ENCODE data around the gene SHMT2. TPM values are rescaled to one million over a fixed set of nuclear protein-coding genes. Genes with fewer than 3 reads are reported as not detected.
A peak's percentile ranks its signal among the peaks of the same experiment; 100 is the strongest.

Gene SHMT2
- total RNA-seq, 2 experiments from 2014 or later, result 142 to 159 TPM

DNA sequence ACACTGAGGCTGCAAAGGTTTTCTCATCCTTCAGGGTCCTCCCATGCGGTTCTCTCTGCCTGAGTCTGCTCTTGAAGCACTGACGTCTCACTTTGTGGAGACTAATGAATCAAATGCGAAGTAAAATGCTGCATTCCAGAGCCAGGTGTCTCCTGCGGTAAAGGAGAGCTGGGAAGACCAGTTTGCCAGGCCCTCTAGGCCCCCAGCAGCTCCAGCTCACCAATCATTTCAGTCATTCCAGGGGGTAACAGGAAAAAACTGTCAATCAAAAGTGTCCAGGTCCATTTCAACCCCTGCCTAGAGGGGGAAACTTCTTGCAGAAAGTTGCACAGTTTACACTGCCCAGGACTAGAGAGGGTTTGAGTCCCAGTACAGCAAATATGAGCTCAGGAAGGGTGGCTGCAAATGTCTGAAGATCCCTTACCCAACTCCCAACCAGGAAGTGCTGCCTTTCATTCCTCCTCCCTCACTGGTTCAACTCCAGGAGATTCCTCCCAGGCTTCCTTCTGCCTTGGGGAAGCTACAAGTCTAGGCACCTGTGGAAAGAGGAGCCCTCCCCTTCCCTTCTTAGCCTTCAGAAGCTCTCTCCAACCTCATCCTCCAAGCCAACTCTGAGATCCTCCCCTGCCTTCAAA is 15.6 kb upstream of the SHMT2 start:
- peaks cover 2% of the 10 kb centered on the region for H3K36me3 Mint-ChIP-seq
- H3K4me3 Mint-ChIP-seq, result peak overlapping the region; percentile 12
- H3K27me3 Mint-ChIP-seq, result peaks cover 49% of the 10 kb centered on the region
- DNase-seq (no peak), ATAC-seq (ENCODE audit: low read depth) (no peak)
- no peak overlapping the region for H3K27ac Mint-ChIP-seq
- peaks cover 30% of the 10 kb centered on the region for H3K4me1 Mint-ChIP-seq
- H3K9me3 Mint-ChIP-seq, result no peaks in the 10 kb centered on the region
- POLR2A ChIA-PET, result interaction anchor here (0.7 to 4.1 kb wide), 3 partner anchors 8 to 248 kb away, joined by 3 to 57 read pairs (median 4); a partner anchor contains a TSS

DNA sequence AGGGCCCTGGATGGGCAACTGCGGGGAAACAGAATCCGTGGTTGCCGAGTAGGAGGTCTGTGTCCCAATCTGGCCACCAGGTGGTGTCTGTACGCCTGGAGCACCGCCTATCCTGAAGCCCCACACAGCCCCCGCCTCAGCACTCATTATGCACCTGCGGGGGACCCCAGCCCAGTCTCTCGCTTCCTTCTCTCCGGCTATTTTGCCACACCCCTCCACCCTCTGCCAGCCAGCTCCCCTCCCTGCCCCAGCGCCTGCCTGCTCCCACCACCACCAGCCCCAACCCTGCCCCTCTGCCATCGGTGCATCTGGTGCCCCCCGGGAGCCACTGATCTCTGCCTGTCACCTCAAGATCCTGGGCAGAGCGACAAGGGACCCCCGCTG is 15.1 kb upstream of the SHMT2 start:
- peaks cover 2% of the 10 kb centered on the region for H3K36me3 Mint-ChIP-seq
- POLR2A ChIA-PET, result interaction anchor here (4.1 kb wide), 1 partner anchor 26 kb away, joined by 57 read pairs; a partner anchor contains a TSS
- peak overlapping the region; percentile 12 for H3K4me3 Mint-ChIP-seq
- peaks cover 30% of the 10 kb centered on the region for H3K4me1 Mint-ChIP-seq
- no peaks in the 10 kb centered on the region for H3K9me3 Mint-ChIP-seq
- H3K27me3 Mint-ChIP-seq, result peaks cover 54% of the 10 kb centered on the region
- ATAC-seq (ENCODE audit: low read depth), result peak; percentile 35
- peak; percentile 74 for DNase-seq
- H3K27ac Mint-ChIP-seq, result no peak overlapping the region

DNA sequence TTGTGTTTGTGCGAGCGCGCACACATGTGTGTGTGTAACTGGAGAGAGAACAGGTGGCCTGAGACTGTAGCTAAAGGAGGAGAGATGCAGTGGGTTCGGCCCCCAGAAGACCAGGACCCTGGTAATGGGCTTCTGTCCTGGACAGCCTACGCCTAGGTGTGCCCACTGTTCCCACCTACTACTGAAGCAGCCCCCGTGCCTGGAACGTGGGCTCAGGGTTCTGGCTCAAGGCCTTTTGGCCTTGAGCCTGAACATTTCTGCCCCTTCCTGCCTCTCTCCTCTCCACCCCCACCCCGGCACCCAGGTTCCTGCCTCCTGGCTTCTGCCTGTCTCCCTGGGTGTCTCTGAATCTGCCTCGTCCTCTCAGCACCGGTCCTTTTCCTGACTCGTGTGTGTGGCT is 14.4 kb upstream of the SHMT2 start:
- Mint-ChIP-seq H3K4me1 (peaks cover 32% of the 10 kb centered on the region), H3K9me3 (no peaks in the 10 kb centered on the region), H3K36me3 (peaks cover 2% of the 10 kb centered on the region), H3K4me3 (peak overlapping the region; percentile 72), H3K27ac (no peak overlapping the region), H3K27me3 (peaks cover 60% of the 10 kb centered on the region)
- POLR2A ChIA-PET, result interaction anchor here (1.0 to 4.1 kb wide), 2 partner anchors 14 to 25 kb away, joined by 3 to 57 read pairs; partner anchors contain the start of gene SHMT2
- DNase-seq (no peak), ATAC-seq (ENCODE audit: low read depth) (no peak)

DNA sequence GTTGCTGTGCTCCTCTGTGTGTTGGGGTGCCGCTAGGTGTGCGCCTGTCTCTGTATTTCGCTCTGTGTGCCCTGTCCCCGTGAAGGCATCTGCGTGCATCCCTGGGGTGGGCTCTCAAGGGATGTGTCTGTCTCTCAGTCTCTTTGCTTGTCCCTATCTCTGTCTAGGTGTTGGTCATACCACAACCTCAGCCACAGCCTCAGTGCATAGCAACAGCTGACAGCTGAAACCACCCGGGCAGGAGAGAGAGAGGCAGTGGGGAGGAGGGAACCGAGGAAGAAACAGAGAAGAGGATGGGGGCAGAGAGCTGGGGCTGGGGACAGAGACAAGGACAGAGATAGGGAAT is 13.9 kb upstream of the SHMT2 start:
- Mint-ChIP-seq H3K4me1 (peaks cover 34% of the 10 kb centered on the region), H3K4me3 (peak overlapping the region; percentile 72), H3K27me3 (peaks cover 61% of the 10 kb centered on the region), H3K27ac (peak overlapping the region; percentile 53), H3K9me3 (no peaks in the 10 kb centered on the region), H3K36me3 (peaks cover 2% of the 10 kb centered on the region)
- POLR2A ChIA-PET, result interaction anchor here (0.6 to 4.1 kb wide), 3 partner anchors 13 to 446 kb away, joined by 3 to 57 read pairs (median 3); partner anchors contain the start of gene SHMT2
- peak; percentile 62 for DNase-seq
- ATAC-seq (ENCODE audit: low read depth), result peak; percentile 45

DNA sequence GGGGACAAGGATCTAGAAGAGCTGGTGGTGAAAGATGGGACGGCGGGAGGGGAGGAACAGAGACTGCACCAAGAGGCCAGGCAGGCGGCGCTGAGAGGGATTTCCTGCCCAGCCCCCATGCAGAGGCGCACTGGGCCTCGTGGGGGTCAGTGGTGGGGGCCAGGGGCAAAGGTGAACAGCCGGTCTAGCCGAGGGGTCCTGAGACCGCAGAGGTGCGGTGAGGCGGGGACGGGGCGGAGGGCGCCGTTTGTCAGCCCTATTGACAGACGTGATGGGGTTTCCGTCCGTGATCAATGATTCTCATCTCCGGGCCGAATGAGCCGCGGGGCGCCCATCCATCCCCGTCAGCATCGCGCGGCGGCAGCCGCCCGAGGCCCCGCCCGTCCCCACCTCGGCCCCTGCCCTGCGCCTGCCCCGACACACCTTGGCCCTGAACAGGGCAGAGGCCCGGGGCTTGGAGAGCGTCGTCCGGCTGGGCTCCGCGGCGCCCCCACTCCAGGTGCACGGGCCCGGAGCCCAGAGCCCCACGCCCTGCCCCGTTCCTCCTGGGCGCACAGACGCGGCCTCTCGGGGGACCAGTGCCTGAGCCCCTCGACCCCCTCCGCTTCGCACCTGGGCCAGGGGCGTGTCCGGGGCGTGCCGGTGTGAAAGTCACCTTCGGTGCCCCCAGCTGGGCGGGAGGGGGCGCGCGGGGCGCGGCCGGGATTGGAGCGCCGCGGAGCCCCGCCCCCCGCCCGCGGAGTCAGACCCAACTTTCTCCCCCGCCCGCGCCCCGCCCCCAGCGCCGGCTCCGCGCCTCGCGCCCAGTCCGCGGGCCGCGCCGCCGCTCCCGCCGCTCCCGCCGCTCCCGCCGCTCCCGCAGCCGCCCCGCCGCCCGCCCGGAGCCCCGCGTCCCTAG is 13.2 kb upstream of the SHMT2 start, which contains the start of gene NXPH4:
NXPH4 (plus strand) TSS at position 781 of the 898 bp plus-strand sequence. CDS start 176 bp downstream, outside the sequence.
- H3K36me3 Mint-ChIP-seq, result peaks cover 2% of the 10 kb centered on the region
- peaks cover 67% of the 10 kb centered on the region for H3K27me3 Mint-ChIP-seq
- no peaks in the 10 kb centered on the region for H3K9me3 Mint-ChIP-seq
- H3K4me3 Mint-ChIP-seq, result peak within 1 kb of the TSS; percentile 80
- peak; percentile 25 for ATAC-seq (ENCODE audit: low read depth)
- peaks cover 38% of the 10 kb centered on the region for H3K4me1 Mint-ChIP-seq
- DNase-seq, result peak; percentile 69
- POLR2A ChIA-PET, result interaction anchor here (0.6 to 4.1 kb wide), 5 partner anchors 11 to 447 kb away, joined by 3 to 57 read pairs (median 4); partner anchors contain the start of gene SHMT2
- H3K27ac Mint-ChIP-seq, result peak within 1 kb of the TSS; percentile 53

DNA sequence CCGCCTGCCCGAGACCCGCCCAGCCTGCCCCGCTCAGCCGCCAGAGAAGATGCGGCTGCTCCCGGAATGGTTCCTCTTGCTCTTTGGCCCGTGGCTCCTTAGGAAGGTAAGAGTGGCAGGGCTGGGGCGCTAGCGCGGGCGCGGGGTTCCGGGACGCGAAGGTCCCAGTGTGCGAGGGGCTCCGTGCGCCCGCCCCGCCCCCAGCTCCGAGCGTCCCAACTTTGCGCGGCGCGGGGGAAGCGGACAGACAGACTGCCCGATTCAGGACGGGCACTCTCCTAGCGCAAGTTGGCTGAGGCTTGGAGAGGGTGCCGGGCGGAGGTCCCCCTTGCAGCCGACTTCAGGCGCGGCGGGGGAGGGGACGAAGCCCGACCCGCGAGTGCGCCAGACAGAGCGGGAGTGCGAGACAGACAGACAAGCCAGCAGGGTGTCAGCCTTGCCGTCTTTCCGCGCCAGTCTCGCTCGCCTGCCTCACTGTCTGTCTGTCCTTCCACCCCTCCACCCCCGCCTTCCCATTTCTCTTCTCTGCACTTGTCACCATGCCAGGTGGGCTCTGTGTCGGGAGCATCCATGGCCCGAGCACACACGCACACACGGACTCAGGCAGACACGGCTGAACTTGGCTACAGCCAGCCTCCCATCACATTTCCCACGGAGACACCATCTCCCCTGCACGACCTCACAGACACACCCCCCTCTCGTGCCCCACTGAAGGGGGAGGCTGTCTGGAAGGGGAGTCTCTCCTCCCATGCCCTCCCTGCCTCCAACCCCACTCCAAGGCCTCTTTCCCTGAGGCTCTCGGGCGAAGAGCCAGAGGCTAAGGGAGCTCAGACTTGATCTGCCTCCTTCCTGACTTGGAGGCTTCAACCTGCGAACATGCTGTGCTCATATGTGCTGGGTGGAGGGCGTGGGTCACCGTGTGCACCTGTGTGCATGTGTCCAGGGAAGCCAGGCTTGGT is 12.3 kb upstream of the SHMT2 start:
- POLR2A ChIA-PET, result interaction anchor here (1.1 to 1.6 kb wide), 3 partner anchors 10 to 21 kb away, joined by 4 to 5 read pairs (median 5); partner anchors contain the start of gene SHMT2
- ATAC-seq (ENCODE audit: low read depth) (no peak), DNase-seq (peak; percentile 53)
- Mint-ChIP-seq H3K4me3 (peak overlapping the region; percentile 80), H3K36me3 (peaks cover 2% of the 10 kb centered on the region), H3K27ac (no peak overlapping the region), H3K4me1 (peaks cover 44% of the 10 kb centered on the region), H3K27me3 (peaks cover 76% of the 10 kb centered on the region), H3K9me3 (no peaks in the 10 kb centered on the region)

DNA sequence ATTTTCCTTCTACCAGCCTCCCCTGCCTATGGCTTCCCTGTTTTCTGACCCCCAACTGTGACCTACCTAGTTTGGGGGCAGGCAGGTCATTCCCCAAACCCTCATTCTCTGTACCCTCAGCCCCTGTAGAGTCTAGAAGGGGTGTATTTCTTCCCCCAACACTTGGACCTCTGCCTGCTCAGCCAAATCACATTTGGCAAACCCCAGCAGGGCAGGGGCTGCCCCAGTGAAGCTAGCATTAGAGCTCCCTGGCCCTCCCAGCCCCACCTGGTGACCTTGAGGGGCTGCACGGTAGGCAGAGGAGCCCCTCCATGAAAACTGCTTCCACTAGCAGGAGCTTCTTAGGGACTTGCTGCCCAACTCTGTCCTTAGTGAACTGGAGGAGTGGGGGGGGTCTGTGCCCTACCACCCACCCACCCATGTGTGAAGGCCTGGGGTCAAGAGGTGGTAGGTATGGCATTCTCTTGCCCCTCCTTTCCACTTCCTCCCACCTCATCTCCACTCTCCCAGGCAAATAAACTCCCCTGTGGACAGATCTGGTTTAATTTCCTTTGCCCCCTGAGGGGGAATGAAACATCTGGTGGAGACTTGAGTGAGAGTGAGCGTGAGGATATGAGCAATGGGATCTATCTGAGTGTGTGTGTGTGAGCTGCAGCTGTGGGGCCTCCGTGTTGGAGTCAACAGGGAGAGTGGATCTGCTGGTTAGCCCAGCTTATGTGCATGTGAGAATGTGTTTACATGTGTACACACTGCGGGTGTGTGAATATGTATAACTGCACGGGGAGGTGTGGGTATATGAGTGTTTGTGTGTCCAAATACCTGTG is 11.3 kb upstream of the SHMT2 start:
- ATAC-seq (ENCODE audit: low read depth) (no peak), DNase-seq (no peak)
- Mint-ChIP-seq H3K36me3 (peaks cover 2% of the 10 kb centered on the region), H3K4me3 (no peak overlapping the region), H3K4me1 (peaks cover 50% of the 10 kb centered on the region), H3K27me3 (peaks cover 86% of the 10 kb centered on the region), H3K27ac (no peak overlapping the region), H3K9me3 (no peaks in the 10 kb centered on the region)
- POLR2A ChIA-PET, result interaction anchor here (1.1 to 1.6 kb wide), 2 partner anchors 9 to 20 kb away, joined by 4 to 5 read pairs; no protein-coding TSS in a partner anchor

DNA sequence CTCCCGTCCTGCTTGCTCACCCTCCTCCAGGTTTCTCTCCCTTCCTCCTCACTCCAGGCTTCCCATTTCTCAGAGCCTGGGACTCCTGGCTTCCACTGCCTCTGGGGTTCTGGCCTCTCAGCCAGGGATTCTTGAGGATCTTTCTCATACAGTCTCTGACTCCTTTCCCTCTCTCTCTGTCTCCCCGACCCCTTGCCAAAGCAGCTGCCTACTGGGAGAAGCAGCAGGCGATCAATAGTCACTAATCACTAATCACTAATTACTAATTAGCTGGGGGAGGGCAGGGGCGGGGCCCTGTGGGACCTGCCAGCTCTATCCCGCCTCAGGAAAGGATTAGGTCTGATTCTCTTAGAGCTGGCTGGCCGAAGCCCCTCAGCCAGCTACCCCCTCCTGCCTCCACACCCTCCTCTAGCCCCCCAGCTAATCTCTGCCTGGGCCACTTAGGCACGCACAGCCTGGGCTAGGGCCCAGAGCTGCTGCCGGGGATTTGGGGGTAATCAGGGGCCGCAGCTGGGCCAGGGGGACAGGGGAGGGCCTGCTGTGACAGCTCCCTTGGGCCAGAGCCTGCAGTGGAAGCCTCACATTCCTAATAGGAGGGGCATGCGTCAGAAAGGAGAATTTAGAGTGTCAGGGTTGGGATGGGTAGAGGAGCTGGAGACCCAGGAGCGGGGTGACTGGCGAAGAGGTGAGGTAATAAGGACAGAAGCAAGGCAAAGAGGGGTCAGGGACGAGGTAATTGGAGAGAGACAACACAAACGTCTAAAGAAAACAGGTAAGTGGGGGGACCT is 10.1 kb upstream of the SHMT2 start:
- H3K27me3 Mint-ChIP-seq, result peaks cover 86% of the 10 kb centered on the region
- peaks cover 2% of the 10 kb centered on the region for H3K36me3 Mint-ChIP-seq
- H3K27ac Mint-ChIP-seq, result no peak overlapping the region
- H3K4me1 Mint-ChIP-seq, result peaks cover 47% of the 10 kb centered on the region
- no peaks in the 10 kb centered on the region for H3K9me3 Mint-ChIP-seq
- POLR2A ChIA-PET, result interaction anchor here (1.4 kb wide), 1 partner anchor 10 kb away, joined by 5 read pairs; the partner anchor contains the start of gene SHMT2
- DNase-seq (no peak), ATAC-seq (ENCODE audit: low read depth) (no peak)
- no peak overlapping the region for H3K4me3 Mint-ChIP-seq

DNA sequence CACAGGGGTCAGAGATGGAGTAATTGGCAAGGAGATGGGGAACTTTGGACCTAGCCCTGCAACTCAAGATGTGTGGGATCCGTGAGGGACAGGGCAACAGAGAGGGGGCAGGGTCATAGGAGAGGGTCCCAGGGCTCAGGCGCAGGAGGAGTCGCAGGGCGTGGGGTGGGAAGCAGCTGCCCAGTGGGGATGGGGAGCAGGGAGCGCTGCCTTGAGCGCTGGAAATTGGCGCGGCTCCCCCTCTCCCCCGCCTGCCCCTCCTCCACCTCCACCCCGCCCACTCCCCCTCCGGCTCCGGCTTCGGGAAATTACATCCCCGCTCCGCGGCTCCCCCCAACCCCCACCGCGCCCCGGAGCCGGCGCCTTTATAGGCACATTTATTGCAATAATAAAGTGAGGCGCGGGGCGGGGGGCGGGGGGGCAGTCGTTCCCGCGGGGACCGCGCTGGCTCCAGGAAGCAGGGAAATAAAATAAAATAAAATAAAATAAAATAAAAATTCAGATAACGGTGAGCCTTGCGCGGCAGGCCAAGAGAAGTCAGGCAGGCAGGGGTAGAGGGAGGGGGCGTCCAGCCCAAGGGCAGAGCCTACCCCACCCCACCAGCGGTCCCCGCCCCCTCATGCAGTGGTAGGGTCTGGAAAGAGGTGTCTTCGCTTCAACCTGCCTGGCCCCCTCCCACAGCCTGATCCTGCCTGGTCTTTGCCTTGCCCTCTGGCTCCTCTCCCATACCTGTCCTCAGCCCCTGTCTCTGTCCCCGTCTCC is 9.3 kb upstream of the SHMT2 start:
- H3K4me1 Mint-ChIP-seq, result peaks cover 44% of the 10 kb centered on the region
- no peak overlapping the region for H3K4me3 Mint-ChIP-seq
- no peaks in the 10 kb centered on the region for H3K9me3 Mint-ChIP-seq
- no peak for DNase-seq
- H3K27me3 Mint-ChIP-seq, result peaks cover 84% of the 10 kb centered on the region
- POLR2A ChIA-PET, result interaction anchor here (1.4 kb wide), 1 partner anchor 10 kb away, joined by 5 read pairs; the partner anchor contains the start of gene SHMT2
- no peak for ATAC-seq (ENCODE audit: low read depth)
- no peak overlapping the region for H3K27ac Mint-ChIP-seq
- H3K36me3 Mint-ChIP-seq, result peaks cover 2% of the 10 kb centered on the region

DNA sequence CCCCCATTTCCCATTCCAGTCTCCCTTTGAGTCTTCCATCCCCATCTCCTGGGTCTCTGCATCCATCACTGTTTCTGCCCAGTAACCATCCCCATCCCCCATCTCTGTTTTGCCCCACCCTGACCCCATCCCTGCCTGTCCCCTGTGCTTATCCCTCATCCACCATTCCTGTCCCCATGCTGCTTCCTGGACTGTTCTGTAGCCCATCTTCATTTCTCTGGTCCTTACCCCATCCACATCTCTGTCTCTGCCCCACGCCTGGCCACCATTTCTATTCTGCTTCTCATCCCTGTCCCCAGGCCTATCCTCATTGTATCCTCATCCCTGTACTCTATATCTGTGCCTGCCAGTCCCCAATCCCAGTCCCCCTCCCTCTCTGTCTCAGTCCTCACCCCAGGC is 8.7 kb upstream of the SHMT2 start:
- H3K27ac Mint-ChIP-seq, result no peak overlapping the region
- POLR2A ChIA-PET, result interaction anchor here (1.1 kb wide), 1 partner anchor 9 kb away, joined by 3 read pairs; the partner anchor contains the start of gene SHMT2
- DNase-seq (no peak), ATAC-seq (ENCODE audit: low read depth) (no peak)
- peaks cover 2% of the 10 kb centered on the region for H3K36me3 Mint-ChIP-seq
- H3K27me3 Mint-ChIP-seq, result peaks cover 81% of the 10 kb centered on the region
- H3K4me1 Mint-ChIP-seq, result peaks cover 42% of the 10 kb centered on the region
- no peaks in the 10 kb centered on the region for H3K9me3 Mint-ChIP-seq
- H3K4me3 Mint-ChIP-seq, result no peak overlapping the region
